ENCODE results near the gene PDE3B. TPM values are rescaled to one million over a fixed set of nuclear protein-coding genes. Genes with fewer than 3 reads are reported as not detected.

PDE3B gene
- total RNA-seq, 1 donor from 2014 or later = 14.1 TPM

- TF ChIP-seq, protein P1, sequence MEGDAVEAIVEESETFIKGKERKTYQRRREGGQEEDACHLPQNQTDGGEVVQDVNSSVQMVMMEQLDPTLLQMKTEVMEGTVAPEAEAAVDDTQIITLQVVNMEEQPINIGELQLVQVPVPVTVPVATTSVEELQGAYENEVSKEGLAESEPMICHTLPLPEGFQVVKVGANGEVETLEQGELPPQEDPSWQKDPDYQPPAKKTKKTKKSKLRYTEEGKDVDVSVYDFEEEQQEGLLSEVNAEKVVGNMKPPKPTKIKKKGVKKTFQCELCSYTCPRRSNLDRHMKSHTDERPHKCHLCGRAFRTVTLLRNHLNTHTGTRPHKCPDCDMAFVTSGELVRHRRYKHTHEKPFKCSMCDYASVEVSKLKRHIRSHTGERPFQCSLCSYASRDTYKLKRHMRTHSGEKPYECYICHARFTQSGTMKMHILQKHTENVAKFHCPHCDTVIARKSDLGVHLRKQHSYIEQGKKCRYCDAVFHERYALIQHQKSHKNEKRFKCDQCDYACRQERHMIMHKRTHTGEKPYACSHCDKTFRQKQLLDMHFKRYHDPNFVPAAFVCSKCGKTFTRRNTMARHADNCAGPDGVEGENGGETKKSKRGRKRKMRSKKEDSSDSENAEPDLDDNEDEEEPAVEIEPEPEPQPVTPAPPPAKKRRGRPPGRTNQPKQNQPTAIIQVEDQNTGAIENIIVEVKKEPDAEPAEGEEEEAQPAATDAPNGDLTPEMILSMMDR (IDR thresholded peaks at IDR 0.05; ENCODE audit: partially characterized antibody, unreplicated experiment) = no peak
- H3K4me1 Mint-ChIP-seq (ENCODE audit: low read depth, unreplicated experiment) = no peaks in the 10 kb centered on the region
- no peak overlapping the region for H3K27ac Mint-ChIP-seq (ENCODE audit: unreplicated experiment)
- H3K9me3 Mint-ChIP-seq (ENCODE audit: unreplicated experiment) = peaks cover 3% of the 10 kb centered on the region
- H3K4me3 Mint-ChIP-seq (ENCODE audit: unreplicated experiment) = no peak overlapping the region
- no peak for DNase-seq
- H3K27me3 Mint-ChIP-seq (ENCODE audit: unreplicated experiment) = no peaks in the 10 kb centered on the region
- no peaks in the 10 kb centered on the region for H3K36me3 Mint-ChIP-seq (ENCODE audit: unreplicated experiment)
Observed at GRCh38 chr11:14668731-14669301, 25.2 kb downstream of the PDE3B start.

DNA sequence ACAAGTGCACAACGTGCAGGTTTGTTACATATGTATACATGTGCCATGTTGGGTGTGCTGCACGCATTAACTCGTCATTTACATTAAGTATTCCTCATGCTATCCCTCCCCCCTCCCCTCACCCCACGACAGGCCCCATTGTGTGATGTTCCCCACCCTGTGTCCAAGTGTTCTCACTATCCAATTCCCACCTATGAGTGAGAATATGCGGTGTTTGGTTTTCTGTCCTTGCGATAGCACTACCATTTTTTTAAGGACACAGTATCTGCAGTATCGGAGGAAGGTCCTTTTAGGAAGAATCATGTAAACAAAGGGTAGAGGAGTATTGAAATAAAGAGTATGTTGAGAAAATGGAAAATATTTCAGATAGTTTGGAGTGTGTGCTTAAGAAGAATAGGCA, 25.9 kb downstream of the PDE3B start:
- TF ChIP-seq, protein P1 (IDR thresholded peaks at IDR 0.05; ENCODE audit: partially characterized antibody, unreplicated experiment) = no peak
- H3K4me1 Mint-ChIP-seq (ENCODE audit: low read depth, unreplicated experiment) = peaks cover 2% of the 10 kb centered on the region
- H3K27ac Mint-ChIP-seq (ENCODE audit: unreplicated experiment) = no peak overlapping the region
- DNase-seq = no peak
- no peak overlapping the region for H3K4me3 Mint-ChIP-seq (ENCODE audit: unreplicated experiment)
- no peaks in the 10 kb centered on the region for H3K36me3 Mint-ChIP-seq (ENCODE audit: unreplicated experiment)
- no peaks in the 10 kb centered on the region for H3K27me3 Mint-ChIP-seq (ENCODE audit: unreplicated experiment)
- H3K9me3 Mint-ChIP-seq (ENCODE audit: unreplicated experiment) = peaks cover under 1% of the 10 kb centered on the region

- DNase-seq = no peak
- Mint-ChIP-seq H3K27ac (ENCODE audit: unreplicated experiment) (no peak overlapping the region), H3K4me1 (ENCODE audit: low read depth, unreplicated experiment) (peaks cover 2% of the 10 kb centered on the region), H3K4me3 (ENCODE audit: unreplicated experiment) (no peak overlapping the region), H3K9me3 (ENCODE audit: unreplicated experiment) (no peaks in the 10 kb centered on the region), H3K36me3 (ENCODE audit: unreplicated experiment) (no peaks in the 10 kb centered on the region), H3K27me3 (ENCODE audit: unreplicated experiment) (no peaks in the 10 kb centered on the region)
- TF ChIP-seq, protein P1 (IDR thresholded peaks at IDR 0.05; ENCODE audit: partially characterized antibody, unreplicated experiment) = no peak
Observed at GRCh38 chr11:14669958-14670357, 26.4 kb downstream of the PDE3B start.

GRCh38 chr11:14672635-14673034, 29.0 kb downstream of the PDE3B start:
- DNase-seq = no peak
- TF ChIP-seq, protein P1 (IDR thresholded peaks at IDR 0.05; ENCODE audit: partially characterized antibody, unreplicated experiment) = no peak
- H3K4me1 Mint-ChIP-seq (ENCODE audit: low read depth, unreplicated experiment) = peaks cover 2% of the 10 kb centered on the region
- H3K9me3 Mint-ChIP-seq (ENCODE audit: unreplicated experiment) = no peaks in the 10 kb centered on the region
- no peaks in the 10 kb centered on the region for H3K27me3 Mint-ChIP-seq (ENCODE audit: unreplicated experiment)
- no peak overlapping the region for H3K4me3 Mint-ChIP-seq (ENCODE audit: unreplicated experiment)
- H3K36me3 Mint-ChIP-seq (ENCODE audit: unreplicated experiment) = no peaks in the 10 kb centered on the region
- H3K27ac Mint-ChIP-seq (ENCODE audit: unreplicated experiment) = no peak overlapping the region

DNA sequence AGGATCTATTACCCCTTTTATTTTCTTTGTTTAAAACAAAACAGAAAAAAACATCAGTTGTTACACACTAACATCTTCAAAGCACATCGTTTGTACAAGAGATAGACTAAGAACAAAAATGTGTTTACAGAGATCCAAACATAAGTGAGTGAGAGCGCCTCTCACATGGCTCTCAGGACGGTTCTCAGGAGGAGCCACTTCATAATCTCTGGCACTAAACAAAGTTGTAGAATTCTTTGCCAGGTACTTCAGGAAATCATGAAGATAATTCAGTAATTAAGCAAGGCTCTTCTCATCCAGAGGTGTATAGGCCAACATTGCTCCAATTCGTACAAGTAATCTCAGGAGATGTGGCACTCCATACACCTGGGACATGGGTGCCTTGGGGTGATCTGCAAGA, 29.8 kb downstream of the PDE3B start:
- H3K4me1 Mint-ChIP-seq (ENCODE audit: low read depth, unreplicated experiment) = peaks cover 2% of the 10 kb centered on the region
- no peaks in the 10 kb centered on the region for H3K9me3 Mint-ChIP-seq (ENCODE audit: unreplicated experiment)
- no peaks in the 10 kb centered on the region for H3K36me3 Mint-ChIP-seq (ENCODE audit: unreplicated experiment)
- TF ChIP-seq, protein P1 (IDR thresholded peaks at IDR 0.05; ENCODE audit: partially characterized antibody, unreplicated experiment) = no peak
- H3K4me3 Mint-ChIP-seq (ENCODE audit: unreplicated experiment) = no peak overlapping the region
- no peak overlapping the region for H3K27ac Mint-ChIP-seq (ENCODE audit: unreplicated experiment)
- DNase-seq = no peak
- no peaks in the 10 kb centered on the region for H3K27me3 Mint-ChIP-seq (ENCODE audit: unreplicated experiment)
